Measurements from ENCODE around the gene LDAH. TPM values are rescaled to one million over a fixed set of nuclear protein-coding genes. Genes with fewer than 3 reads are reported as not detected.

Gene LDAH
- total RNA-seq, 1 experiment from 2014 or later: 15.2 TPM

- no peak overlapping the region for H3K9ac ChIP-seq (ENCODE audit: extremely low read depth, insufficient read length, low read length)
- no peaks in the 10 kb centered on the region for H3K9me3 ChIP-seq (ENCODE audit: control insufficient read depth, low read depth, low read length)
- H2AFZ ChIP-seq (ENCODE audit: low read length): no peak overlapping the region
- no peaks in the 10 kb centered on the region for H3K27me3 ChIP-seq (ENCODE audit: insufficient read depth, low read length)
- H2BK15ac ChIP-seq (ENCODE audit: low read depth, low read length): no peak overlapping the region
- H3K4me2 ChIP-seq (ENCODE audit: insufficient read depth, insufficient read length, low read length): no peak overlapping the region
- H3K4me1 ChIP-seq (ENCODE audit: insufficient read depth, low read length): no peaks in the 10 kb centered on the region
- H3K23me2 ChIP-seq (ENCODE audit: insufficient read length, low read depth, low read length, poor library complexity, severe bottlenecking): no peaks in the 10 kb centered on the region
- no peak overlapping the region for H4K5ac ChIP-seq (ENCODE audit: insufficient read length, low read depth, low read length)
- no peaks in the 10 kb centered on the region for H3K79me2 ChIP-seq (ENCODE audit: insufficient read depth, low read length)
- no peaks in the 10 kb centered on the region for H3K36me3 Mint-ChIP-seq (ENCODE audit: insufficient read depth in 1 of 3, low read depth in 3 of 3)
- no peak overlapping the region for H2BK12ac ChIP-seq (ENCODE audit: insufficient read length, low read depth, low read length)
- H4K20me1 ChIP-seq (ENCODE audit: control insufficient read depth, insufficient read depth, insufficient read length): no peaks in the 10 kb centered on the region
- H3K27me3 Mint-ChIP-seq (ENCODE audit: low read depth): no peaks in the 10 kb centered on the region
- H3K14ac ChIP-seq (ENCODE audit: insufficient read depth, low read length): no peak overlapping the region
- H3K18ac ChIP-seq (ENCODE audit: insufficient read length, low read depth, low read length): no peak overlapping the region
- H2BK120ac ChIP-seq (ENCODE audit: low read depth, low read length, poor library complexity, severe bottlenecking): no peak overlapping the region
- no peak overlapping the region for H4K91ac ChIP-seq (ENCODE audit: insufficient read length, low read depth, low read length)
- H3K27ac Mint-ChIP-seq: 0 out of 7 replicates have a peak overlapping the region, but pooled peaks of 1 of the 3 experiments have one; percentile 46
- no peak overlapping the region for H3K4ac ChIP-seq (ENCODE audit: low read depth, low read length)
- DNase-seq: no peak
- no peak overlapping the region for H2BK20ac ChIP-seq (ENCODE audit: low read depth, low read length, poor library complexity, severe bottlenecking)
- no CpG with 5 or more reads among the region's 2 CpGs for WGBS (ENCODE audit: extremely low coverage, insufficient read length, low lambda C conversion rate)
- H3K56ac ChIP-seq (ENCODE audit: insufficient read length, low read depth, low read length): no peak overlapping the region
- no peak overlapping the region for H2AK5ac ChIP-seq (ENCODE audit: insufficient read length, low read length)
- H3K23ac ChIP-seq (ENCODE audit: insufficient read length, low read depth, low read length): no peak overlapping the region
- no peaks in the 10 kb centered on the region for H3K79me1 ChIP-seq (ENCODE audit: insufficient read depth, low read depth, low read length, poor library complexity, severe bottlenecking)
- H3K4me1 Mint-ChIP-seq: no peaks in the 10 kb centered on the region
- no peak overlapping the region for H3T11ph ChIP-seq (ENCODE audit: low read length)
- no peak overlapping the region for H4K8ac ChIP-seq (replicated peaks; ENCODE audit: insufficient read length, low read depth, low read length)
- no peaks in the 10 kb centered on the region for H3K9me3 Mint-ChIP-seq
- no peak overlapping the region for H2BK5ac ChIP-seq (ENCODE audit: insufficient read length, low read length)
- H3K27ac ChIP-seq (ENCODE audit: insufficient read length, low read depth, low read length): no peak overlapping the region
- no peak for TF ChIP-seq CTCF (conservative IDR thresholded peaks at IDR 0.05)
- H3K4me3 Mint-ChIP-seq: no peak overlapping the region
Measured at GRCh38 chr2:20744366-20745335, 78.2 kb downstream of the LDAH start.
